IMR-90 (cell line): Measurements from ENCODE around the gene FFAR1. TPM values are rescaled to one million over a fixed set of nuclear protein-coding genes. Genes with fewer than 3 reads are reported as not detected.

ENCODE experiments used
- ATAC-seq: fragments of 200-7000 bp; cut with Tn5 transposase; 2 replicates; pipeline ENCODE4 v1.9.1; 2020; ENCODE audit warnings: low read depth, mild to moderate bottlenecking, moderate library complexity
- BruUV-seq: library from RNA; stranded (reverse); fragments of 400-500 nt; replicated peaks from 2 replicates; lab custom pipeline; 2021; lab: Mats Ljungman, UMichigan
- CTCF ChIA-PET: fragments of 300-600 bp; formaldehyde crosslinking; extraction: SDS; loops from one replicate; lab custom pipeline; 2021; ENCODE audit warnings: antibody characterized with exemption; lab: Yijun Ruan, JAX
- POLR2A ChIA-PET: fragments of 300-600 bp; sonication (Branson Sonifier 250); formaldehyde crosslinking; loops from one replicate; lab custom pipeline; 2022; ENCODE audit warnings: antibody characterized with exemption; ENCODE audit not compliant: unreplicated experiment; lab: Charles Lee
- DNase-seq: peaks from one replicate; pipeline ENCODE4 v3.0.0; 2013
- H2AFZ ChIP-seq: replicated peaks from 2 replicates; pipeline ENCODE3; 2013; ENCODE audit warnings: low read length, mild to moderate bottlenecking; ENCODE audit not compliant: poor library complexity
- H2AK5ac ChIP-seq: 2 replicates; pipeline ENCODE4 v1.6.1; 2013; ENCODE audit warnings: low read depth, low read length, inconsistent platforms
- H2AK9ac ChIP-seq: replicated peaks from 2 replicates; pipeline ENCODE3; 2013; ENCODE audit warnings: mild to moderate bottlenecking, low read depth, low read length, moderate library complexity; ENCODE audit not compliant: poor library complexity
- H2BK120ac ChIP-seq: 2 replicates; pipeline ENCODE4 v1.6.1; 2013; ENCODE audit warnings: low read depth, low read length, inconsistent platforms
- H2BK15ac ChIP-seq: 3 replicates; pipeline ENCODE4 v1.6.1; 2013; ENCODE audit warnings: low read depth, low read length, inconsistent platforms
- H2BK20ac ChIP-seq: 2 replicates; pipeline ENCODE4 v1.6.1; 2013; ENCODE audit warnings: low read depth, mild to moderate bottlenecking, inconsistent platforms, low read length, moderate library complexity
- H2BK5ac ChIP-seq: 2 replicates; pipeline ENCODE4 v1.6.1; 2013; ENCODE audit warnings: mild to moderate bottlenecking, low read depth, low read length, inconsistent platforms; ENCODE audit not compliant: poor library complexity, severe bottlenecking
- H3K14ac ChIP-seq: replicated peaks from 2 replicates; pipeline ENCODE4 v1.6.1; 2013; ENCODE audit warnings: low read depth, low read length, inconsistent platforms
- H3K18ac ChIP-seq: 2 replicates; pipeline ENCODE4 v1.6.1; 2013; ENCODE audit warnings: low read depth, low read length, control low read depth
- H3K23ac ChIP-seq: 2 replicates; pipeline ENCODE4 v1.6.1; 2013; ENCODE audit warnings: low read depth, low read length, inconsistent platforms
- H3K27ac ChIP-seq: 2 replicates; pipeline ENCODE4 v1.5.1; 2013; ENCODE audit warnings: mild to moderate bottlenecking, control low read depth, low read length; ENCODE audit not compliant: insufficient read depth
- H3K27me3 ChIP-seq: 2 replicates; pipeline ENCODE4 v1.6.1; 2013; ENCODE audit warnings: low read length; ENCODE audit not compliant: control insufficient read depth, insufficient read depth
- H3K36me3 ChIP-seq: 2 replicates; pipeline ENCODE4 v1.6.1; 2013; ENCODE audit warnings: low read length, mixed read lengths; ENCODE audit not compliant: control insufficient read depth, insufficient read depth
- H3K4ac ChIP-seq: 2 replicates; pipeline ENCODE4 v1.6.1; 2013; ENCODE audit warnings: low read depth, low read length, inconsistent platforms
- H3K4me1 ChIP-seq: 2 replicates; pipeline ENCODE4 v1.6.1; 2013; ENCODE audit warnings: low read length, mixed read lengths; ENCODE audit not compliant: control insufficient read depth, insufficient read depth
- H3K4me2 ChIP-seq: 2 replicates; pipeline ENCODE4 v1.6.1; 2013; ENCODE audit warnings: low read depth, mild to moderate bottlenecking, control low read depth, low read length, moderate library complexity
- H3K4me3 ChIP-seq: 2 replicates; pipeline ENCODE4 v1.5.1; 2013; ENCODE audit warnings: low read depth, mild to moderate bottlenecking, control low read depth, low read length, moderate library complexity; ENCODE audit not compliant: insufficient read depth
- H3K56ac ChIP-seq: 2 replicates; pipeline ENCODE4 v1.6.1; 2013; ENCODE audit warnings: low read length, inconsistent platforms; ENCODE audit not compliant: insufficient read depth; ENCODE audit errors: extremely low read depth
- H3K79me1 ChIP-seq, 2 experiments: 2 replicates each; pipeline ENCODE4 v1.6.1; 2013; ENCODE audit warnings: low read length in 2 of 2, inconsistent platforms in 1 of 2, low read depth in 1 of 2
- H3K9ac ChIP-seq: 2 replicates; pipeline ENCODE4 v1.6.1; 2013; ENCODE audit warnings: low read depth, low read length, control low read depth
- H3K9me1 ChIP-seq: 2 replicates; pipeline ENCODE4 v1.6.1; 2013; ENCODE audit warnings: low read length, inconsistent platforms; ENCODE audit not compliant: insufficient read depth
- H3K9me3 ChIP-seq: 2 replicates; pipeline ENCODE4 v1.6.1; 2013; ENCODE audit warnings: low read length; ENCODE audit not compliant: control insufficient read depth, insufficient read depth
- H4K20me1 ChIP-seq: 2 replicates; pipeline ENCODE4 v1.6.1; 2013; ENCODE audit warnings: low read length, inconsistent platforms; ENCODE audit not compliant: insufficient read depth
- H4K5ac ChIP-seq: 2 replicates; pipeline ENCODE4 v1.6.1; 2013; ENCODE audit warnings: mild to moderate bottlenecking, low read depth, low read length, control low read depth
- H4K8ac ChIP-seq, 2 experiments: 2 replicates each; pipeline ENCODE4 v1.6.1; 2013; ENCODE audit warnings: low read depth in 2 of 2, low read length in 2 of 2, control low read depth in 1 of 2, inconsistent platforms in 1 of 2
- H4K91ac ChIP-seq: 2 replicates; pipeline ENCODE4 v1.6.1; 2013; ENCODE audit warnings: low read depth, low read length, inconsistent platforms; ENCODE audit not compliant: insufficient read depth
- BHLHE40 ChIP-seq: fragments of 150-350 bp; IDR thresholded peaks from 2 replicates; pipeline ENCODE4 v1.6.1; 2016; ENCODE audit warnings: mild to moderate bottlenecking, low read depth, low read length
- CEBPB ChIP-seq: IDR thresholded peaks from 2 replicates; pipeline ENCODE4 v1.6.1; 2012; ENCODE audit warnings: low read depth, low read length, improper control_type of control experiment
- CHD1 ChIP-seq: IDR thresholded peaks from 2 replicates; pipeline ENCODE4 v1.6.1; 2012; ENCODE audit warnings: low read depth, low read length, improper control_type of control experiment
- FOS ChIP-seq: fragments of 150-350 bp; IDR thresholded peaks from 2 replicates; pipeline ENCODE4 v1.6.1; 2016; ENCODE audit warnings: low read depth, low read length
- MAFK ChIP-seq: IDR thresholded peaks from 2 replicates; pipeline ENCODE4 v1.6.1; 2012; ENCODE audit warnings: low read depth, low read length, improper control_type of control experiment
- MAZ ChIP-seq: IDR thresholded peaks from 2 replicates; pipeline ENCODE4 v1.6.1; 2012; ENCODE audit warnings: low read depth, mild to moderate bottlenecking, low read length, improper control_type of control experiment, moderate library complexity, borderline replicate concordance
- MXI1 ChIP-seq: IDR thresholded peaks from 2 replicates; pipeline ENCODE4 v1.6.1; 2012; ENCODE audit warnings: low read depth, mild to moderate bottlenecking, low read length, moderate library complexity, borderline replicate concordance
- NFE2L2 ChIP-seq: fragments of 150-350 bp; IDR thresholded peaks from 2 replicates; pipeline ENCODE4 v1.6.1; 2016; ENCODE audit warnings: low read depth, mild to moderate bottlenecking, low read length
- POLR2A ChIP-seq: IDR thresholded peaks from 2 replicates; pipeline ENCODE4 v1.6.1; 2012; ENCODE audit warnings: mild to moderate bottlenecking, low read depth, low read length
- RAD21 ChIP-seq: IDR thresholded peaks from 2 replicates; pipeline ENCODE4 v1.6.1; 2012; ENCODE audit warnings: low read length, improper control_type of control experiment
- RCOR1 ChIP-seq: IDR thresholded peaks from 2 replicates; pipeline ENCODE4 v1.6.1; 2012; ENCODE audit warnings: mild to moderate bottlenecking, low read length, improper control_type of control experiment; ENCODE audit not compliant: insufficient replicate concordance
- RFX5 ChIP-seq: IDR thresholded peaks from 2 replicates; pipeline ENCODE4 v1.8.0; 2012; ENCODE audit warnings: low read depth, mild to moderate bottlenecking, low read length, moderate library complexity
- SMC3 ChIP-seq: fragments of 150-350 bp; IDR thresholded peaks from 2 replicates; pipeline ENCODE4 v1.6.1; 2016; ENCODE audit warnings: low read depth, mild to moderate bottlenecking, antibody characterized with exemption, low read length, moderate library complexity
- WGBS, 2 experiments: methylation state at CpG; one replicate each; pipeline versions ENCODE4 v1.1.5 to v1.1.7; 2013; ENCODE audit warnings: missing lambda C conversion rate in 2 of 2; ENCODE audit not compliant: insufficient read length in 1 of 2; ENCODE audit errors: extremely low coverage in 2 of 2; 5-methylcytosine and 5-hydroxymethylcytosine counted together
- dilution Hi-C: fragments of 300-500 bp; cut with HindIII; formaldehyde crosslinking; loops from one replicate; pipeline ENCODE4 v1.14.3; 2018; ENCODE audit warnings: low sequenced_read_pairs; ENCODE audit not compliant: unreplicated experiment
- in situ Hi-C: fragments of 300-500 bp; cut with MboI; formaldehyde crosslinking; loops from 3 replicates; pipeline ENCODE4 v1.14.3; 2019; ENCODE audit warnings: low sequenced_read_pairs, inconsistent platforms, mixed read lengths
- intact Hi-C: fragments of 100-400 bp; cut with micrococcal nuclease; formaldehyde crosslinking; loops from 2 replicates; pipeline ENCODE4 v1.10.0; 2022
- polyA plus RNA-seq, 3 experiments: library from polyadenylated mRNA; depleted of rRNA; stranded (reverse); fragments of >200 nt; gene quantifications; 2 replicates each; pipeline ENCODE4 v1.2.3, GENCODE V29; 2012; ENCODE audit warnings: low replicate concordance in 1 of 3
- total RNA-seq: library from RNA; depleted of rRNA; stranded (reverse); fragments of >200 nt; gene quantifications from 2 replicates; pipeline ENCODE4 v1.2.3, GENCODE V29; 2012
- TF ChIP-seq, protein P1 (sequence below): fragments of 150-350 bp; IDR thresholded peaks from 2 replicates; pipeline ENCODE4 v1.6.1; 2017; ENCODE audit warnings: mild to moderate bottlenecking, antibody characterized with exemption, low read length, low read depth
- TF ChIP-seq, protein P2 (sequence below): conservative IDR thresholded peaks from 2 replicates; pipeline ENCODE4 v1.5.1; 2012; ENCODE audit warnings: mild to moderate bottlenecking, low read depth, low read length, improper control_type of control experiment
- TF ChIP-seq, protein P3 (sequence below): fragments of 150-350 bp; IDR thresholded peaks from 2 replicates; pipeline ENCODE4 v1.6.1; 2016; ENCODE audit warnings: low read depth, mild to moderate bottlenecking, low read length, moderate library complexity, borderline replicate concordance

The FFAR1 gene
- total and polyA plus RNA-seq, 2 of the 4 experiments (the other 2 are of a cell fraction): not detected

DNA sequence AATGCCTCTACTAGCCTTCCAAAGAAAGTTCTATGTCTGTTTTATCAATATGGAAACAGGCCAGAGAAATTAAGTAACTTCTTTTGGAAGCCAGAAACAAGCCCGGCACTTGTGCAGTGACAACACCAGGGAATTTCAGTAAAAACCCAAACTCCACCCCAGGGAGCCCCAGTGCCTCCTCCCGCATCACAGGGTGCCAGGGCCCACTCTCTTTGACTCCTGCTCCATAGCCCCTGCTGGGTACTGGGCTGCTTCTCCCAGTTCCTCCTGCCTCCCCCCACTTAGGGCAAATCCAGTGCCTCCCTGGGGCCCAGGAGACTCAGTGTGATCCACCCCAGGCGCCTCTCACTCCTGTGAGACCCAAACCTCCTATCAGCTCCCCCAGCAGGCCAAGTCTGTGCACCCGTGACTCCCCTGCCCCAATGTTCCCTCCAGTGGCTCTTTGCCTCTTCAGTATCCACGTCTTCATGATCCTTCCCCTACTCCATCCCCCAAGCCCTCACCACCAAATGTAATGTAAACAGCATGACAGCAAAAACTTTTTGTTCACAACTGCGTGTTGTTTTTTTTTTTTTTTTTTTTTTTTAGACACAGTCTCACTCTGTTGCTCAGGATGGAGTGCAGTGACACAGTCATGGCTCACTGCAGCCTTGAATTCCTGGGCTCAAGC, 8.2 kb downstream of the FFAR1 start:
- ATAC-seq: no peak
- no peak overlapping the region for H4K5ac ChIP-seq
- no peak overlapping the region for H2BK5ac ChIP-seq
- no peak overlapping the region for H3K4me2 ChIP-seq
- dilution Hi-C loops: no loop called here
- TF ChIP-seq MAZ (no peak), POLR2A (no peak), RCOR1 (no peak), MXI1 (no peak), NFE2L2 (no peak), FOS (no peak), CHD1 (no peak), SMC3 (no peak), CEBPB (no peak), RAD21 (no peak), MAFK (no peak), BHLHE40 (no peak), RFX5 (no peak)
- TF ChIP-seq, protein P1, sequence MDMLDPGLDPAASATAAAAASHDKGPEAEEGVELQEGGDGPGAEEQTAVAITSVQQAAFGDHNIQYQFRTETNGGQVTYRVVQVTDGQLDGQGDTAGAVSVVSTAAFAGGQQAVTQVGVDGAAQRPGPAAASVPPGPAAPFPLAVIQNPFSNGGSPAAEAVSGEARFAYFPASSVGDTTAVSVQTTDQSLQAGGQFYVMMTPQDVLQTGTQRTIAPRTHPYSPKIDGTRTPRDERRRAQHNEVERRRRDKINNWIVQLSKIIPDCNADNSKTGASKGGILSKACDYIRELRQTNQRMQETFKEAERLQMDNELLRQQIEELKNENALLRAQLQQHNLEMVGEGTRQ: no peak
- TF ChIP-seq, protein P2, sequence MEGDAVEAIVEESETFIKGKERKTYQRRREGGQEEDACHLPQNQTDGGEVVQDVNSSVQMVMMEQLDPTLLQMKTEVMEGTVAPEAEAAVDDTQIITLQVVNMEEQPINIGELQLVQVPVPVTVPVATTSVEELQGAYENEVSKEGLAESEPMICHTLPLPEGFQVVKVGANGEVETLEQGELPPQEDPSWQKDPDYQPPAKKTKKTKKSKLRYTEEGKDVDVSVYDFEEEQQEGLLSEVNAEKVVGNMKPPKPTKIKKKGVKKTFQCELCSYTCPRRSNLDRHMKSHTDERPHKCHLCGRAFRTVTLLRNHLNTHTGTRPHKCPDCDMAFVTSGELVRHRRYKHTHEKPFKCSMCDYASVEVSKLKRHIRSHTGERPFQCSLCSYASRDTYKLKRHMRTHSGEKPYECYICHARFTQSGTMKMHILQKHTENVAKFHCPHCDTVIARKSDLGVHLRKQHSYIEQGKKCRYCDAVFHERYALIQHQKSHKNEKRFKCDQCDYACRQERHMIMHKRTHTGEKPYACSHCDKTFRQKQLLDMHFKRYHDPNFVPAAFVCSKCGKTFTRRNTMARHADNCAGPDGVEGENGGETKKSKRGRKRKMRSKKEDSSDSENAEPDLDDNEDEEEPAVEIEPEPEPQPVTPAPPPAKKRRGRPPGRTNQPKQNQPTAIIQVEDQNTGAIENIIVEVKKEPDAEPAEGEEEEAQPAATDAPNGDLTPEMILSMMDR: no peak
- TF ChIP-seq, protein P3, sequence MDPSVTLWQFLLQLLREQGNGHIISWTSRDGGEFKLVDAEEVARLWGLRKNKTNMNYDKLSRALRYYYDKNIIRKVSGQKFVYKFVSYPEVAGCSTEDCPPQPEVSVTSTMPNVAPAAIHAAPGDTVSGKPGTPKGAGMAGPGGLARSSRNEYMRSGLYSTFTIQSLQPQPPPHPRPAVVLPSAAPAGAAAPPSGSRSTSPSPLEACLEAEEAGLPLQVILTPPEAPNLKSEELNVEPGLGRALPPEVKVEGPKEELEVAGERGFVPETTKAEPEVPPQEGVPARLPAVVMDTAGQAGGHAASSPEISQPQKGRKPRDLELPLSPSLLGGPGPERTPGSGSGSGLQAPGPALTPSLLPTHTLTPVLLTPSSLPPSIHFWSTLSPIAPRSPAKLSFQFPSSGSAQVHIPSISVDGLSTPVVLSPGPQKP: no peak
- H3K23ac ChIP-seq: no peak overlapping the region
- no peak overlapping the region for H2BK15ac ChIP-seq
- DNase-seq: no peak
- H4K8ac ChIP-seq: no peak overlapping the region
- H2BK120ac ChIP-seq: no peak overlapping the region
- H3K9me3 ChIP-seq: no peaks in the 10 kb centered on the region
- no peak overlapping the region for H3K27ac ChIP-seq
- no peak overlapping the region for H3K14ac ChIP-seq
- WGBS, 2 experiments: 0% methylated on average over 1 of the region's 6 CpGs; no CpG with 5 or more reads in 1 of the 2 experiments
- H4K91ac ChIP-seq: no peak overlapping the region
- no peak overlapping the region for H3K18ac ChIP-seq
- in situ Hi-C loops: no loop called here
- peaks cover 5% of the 10 kb centered on the region for H3K27me3 ChIP-seq
- ChIA-PET CTCF (interaction anchor here (0.9 kb wide), 1 partner anchor 139 kb away, joined by 3 read pairs; no protein-coding TSS in a partner anchor), POLR2A (no interaction called here)
- no peaks in the 10 kb centered on the region for H3K9me1 ChIP-seq
- intact Hi-C loops: loop anchor here (10.0 kb wide), 1 partner anchor 109 kb away; no protein-coding TSS in a partner anchor
- H3K56ac ChIP-seq: no peak overlapping the region
- no peaks in the 10 kb centered on the region for H3K79me1 ChIP-seq
- no peak overlapping the region for H3K4ac ChIP-seq
- no peak overlapping the region for H2AK9ac ChIP-seq
- H2AFZ ChIP-seq: no peak overlapping the region
- no peak overlapping the region for H2AK5ac ChIP-seq
- no peak overlapping the region for H3K4me3 ChIP-seq
- H3K4me1 ChIP-seq: no peaks in the 10 kb centered on the region
- no TSS peak for BruUV-seq
- no peak overlapping the region for H2BK20ac ChIP-seq
- H3K36me3 ChIP-seq: no peaks in the 10 kb centered on the region
- no peaks in the 10 kb centered on the region for H4K20me1 ChIP-seq
- no peak overlapping the region for H3K9ac ChIP-seq
